GM18517 (cell line): ENCODE data around the gene LSAMP.

Experiments
- ATAC-seq: cut with Tn5 transposase; IDR thresholded peaks from one replicate; pipeline ENCODE4 v1.9.1; 2021; ENCODE audit warnings: mild to moderate bottlenecking, moderate library complexity; ENCODE audit not compliant: unreplicated experiment

The LSAMP gene

GRCh38 chr3:116367761-116368395 lies 77.4 kb downstream of the LSAMP start:
- no peak for ATAC-seq

GRCh38 chr3:116356056-116356455 lies 89.2 kb downstream of the LSAMP start:
- ATAC-seq, result no peak

GRCh38 chr3:116354382-116354781 lies 90.9 kb downstream of the LSAMP start:
- ATAC-seq, result no peak

- ATAC-seq, result no peak
Measured at GRCh38 chr3:116350119-116350733, 95.1 kb downstream of the LSAMP start.

- ATAC-seq, result no peak
Measured at GRCh38 chr3:116348216-116348615, 97.1 kb downstream of the LSAMP start.

GRCh38 chr3:116342499-116342898 lies 102.8 kb downstream of the LSAMP start:
- no peak for ATAC-seq

GRCh38 chr3:116341899-116342298 lies 103.4 kb downstream of the LSAMP start:
- no peak for ATAC-seq

- no peak for ATAC-seq
Measured at GRCh38 chr3:116341381-116341780, 103.9 kb downstream of the LSAMP start.

GRCh38 chr3:116340680-116341216 lies 104.5 kb downstream of the LSAMP start:
- no peak for ATAC-seq

GRCh38 chr3:116339441-116340028 lies 105.8 kb downstream of the LSAMP start:
- no peak for ATAC-seq

GRCh38 chr3:116338713-116339112 lies 106.6 kb downstream of the LSAMP start:
- no peak for ATAC-seq

- ATAC-seq, result no peak
Measured at GRCh38 chr3:116337229-116337628, 108.1 kb downstream of the LSAMP start.

- ATAC-seq, result no peak
Measured at GRCh38 chr3:116331380-116331779, 113.9 kb downstream of the LSAMP start.

- no peak for ATAC-seq
Measured at GRCh38 chr3:116322750-116323375, 122.4 kb downstream of the LSAMP start.

GRCh38 chr3:116318370-116318769 lies 126.9 kb downstream of the LSAMP start:
- no peak for ATAC-seq

GRCh38 chr3:116316771-116317170 lies 128.5 kb downstream of the LSAMP start:
- ATAC-seq, result no peak

- no peak for ATAC-seq
Measured at GRCh38 chr3:116314476-116314875, 130.8 kb downstream of the LSAMP start.

GRCh38 chr3:116306720-116307119 lies 138.6 kb downstream of the LSAMP start:
- no peak for ATAC-seq

- ATAC-seq, result no peak
Measured at GRCh38 chr3:116306149-116306548, 139.1 kb downstream of the LSAMP start.

- ATAC-seq, result no peak
Measured at GRCh38 chr3:116302087-116302747, 143.1 kb downstream of the LSAMP start.

GRCh38 chr3:116301422-116301821 lies 143.9 kb downstream of the LSAMP start:
- ATAC-seq, result no peak
